GM03348 (cell line): Measurements from ENCODE around the gene KRTAP5-9.
"Not testable (repeated sequence)": the region's sequence is repeated elsewhere in the genome, so short reads cannot be mapped to it uniquely, and the experiment has no call there.

ENCODE experiments used
- DNase-seq: peaks from one replicate; pipeline ENCODE4 v3.0.0; 2012; ENCODE audit warnings: low spot score

The KRTAP5-9 gene

DNA sequence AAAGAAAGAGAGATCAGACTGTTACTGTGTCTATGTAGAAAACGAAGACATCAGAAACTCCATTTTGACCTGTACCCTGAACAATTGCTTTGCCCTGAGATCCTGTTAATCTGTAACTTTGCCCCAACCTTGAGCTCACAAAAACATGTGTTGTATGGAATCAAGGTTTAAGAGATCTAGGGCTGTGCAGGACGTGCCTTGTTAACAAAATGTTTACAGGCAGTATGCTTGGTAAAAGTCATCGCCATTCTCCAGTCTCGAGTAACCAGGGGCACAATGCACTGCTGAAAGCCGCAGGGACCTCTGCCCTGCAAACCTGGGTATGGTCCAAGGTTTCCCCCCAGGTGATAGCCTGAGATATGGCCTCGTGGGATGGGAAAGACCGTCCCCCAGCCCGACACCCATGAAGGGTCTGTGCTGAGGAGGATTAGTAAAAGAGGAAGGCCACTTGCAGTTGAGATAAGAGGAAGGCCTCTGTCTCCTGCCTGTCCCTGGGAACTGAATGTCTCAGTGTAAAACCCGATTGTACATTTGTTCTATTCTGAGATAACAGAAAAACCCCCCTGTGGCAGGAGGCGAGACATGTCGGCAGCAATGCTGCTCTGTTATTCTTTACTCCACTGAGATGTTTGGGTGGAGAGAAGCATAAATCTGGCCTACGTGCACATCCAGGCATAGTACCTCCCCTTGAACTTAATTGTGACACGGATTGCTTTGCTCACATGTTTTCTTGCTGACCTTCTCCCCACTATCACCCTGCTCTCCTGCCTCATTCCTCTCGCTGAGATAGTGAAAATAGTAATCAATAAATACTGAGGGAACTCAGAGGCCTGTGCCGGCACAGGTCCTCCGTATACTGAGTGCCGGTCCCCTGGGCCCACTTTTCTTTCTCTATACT, 13.3 kb upstream of the KRTAP5-9 start:
- DNase-seq, result not testable (repeated sequence)

DNA sequence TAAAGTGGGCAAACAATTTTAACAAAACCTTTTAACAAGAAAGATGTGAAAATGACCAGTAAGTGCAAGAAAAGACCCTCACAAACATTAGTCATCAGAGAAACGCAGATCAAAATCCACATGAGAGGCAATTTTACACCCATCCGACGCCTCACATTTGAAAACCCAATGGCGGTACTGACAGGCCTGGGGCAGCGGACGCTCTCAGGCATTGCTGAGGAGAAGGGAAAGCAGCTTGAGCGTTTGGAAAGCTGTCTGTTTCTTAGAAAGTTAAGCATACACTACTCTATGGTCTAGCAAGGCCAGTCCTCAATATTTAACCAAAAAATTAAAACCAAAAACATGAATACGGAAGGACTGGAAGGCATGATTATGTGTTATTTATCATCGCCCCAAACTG, 12.4 kb upstream of the KRTAP5-9 start:
- DNase-seq, result no peak

DNA sequence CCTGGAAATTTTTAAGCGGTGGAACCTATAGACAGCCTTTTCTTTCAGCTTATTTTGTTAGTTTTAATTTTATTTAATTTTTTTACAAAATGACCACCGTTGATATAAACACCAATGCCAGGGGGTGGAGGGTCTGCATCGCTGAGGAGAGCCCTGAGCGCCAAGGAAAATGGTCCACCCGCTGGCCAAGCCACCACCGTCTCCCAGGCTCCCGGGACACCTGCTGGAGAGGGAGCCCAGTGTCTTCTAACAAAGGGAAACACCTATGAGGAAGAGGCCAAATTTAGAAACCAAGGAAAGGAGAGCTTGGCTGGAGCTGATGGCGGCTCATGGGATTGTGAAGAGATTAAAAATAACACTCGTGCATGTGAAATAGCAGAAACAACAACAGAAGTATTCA, 10.7 kb upstream of the KRTAP5-9 start:
- DNase-seq, result no peak

DNA sequence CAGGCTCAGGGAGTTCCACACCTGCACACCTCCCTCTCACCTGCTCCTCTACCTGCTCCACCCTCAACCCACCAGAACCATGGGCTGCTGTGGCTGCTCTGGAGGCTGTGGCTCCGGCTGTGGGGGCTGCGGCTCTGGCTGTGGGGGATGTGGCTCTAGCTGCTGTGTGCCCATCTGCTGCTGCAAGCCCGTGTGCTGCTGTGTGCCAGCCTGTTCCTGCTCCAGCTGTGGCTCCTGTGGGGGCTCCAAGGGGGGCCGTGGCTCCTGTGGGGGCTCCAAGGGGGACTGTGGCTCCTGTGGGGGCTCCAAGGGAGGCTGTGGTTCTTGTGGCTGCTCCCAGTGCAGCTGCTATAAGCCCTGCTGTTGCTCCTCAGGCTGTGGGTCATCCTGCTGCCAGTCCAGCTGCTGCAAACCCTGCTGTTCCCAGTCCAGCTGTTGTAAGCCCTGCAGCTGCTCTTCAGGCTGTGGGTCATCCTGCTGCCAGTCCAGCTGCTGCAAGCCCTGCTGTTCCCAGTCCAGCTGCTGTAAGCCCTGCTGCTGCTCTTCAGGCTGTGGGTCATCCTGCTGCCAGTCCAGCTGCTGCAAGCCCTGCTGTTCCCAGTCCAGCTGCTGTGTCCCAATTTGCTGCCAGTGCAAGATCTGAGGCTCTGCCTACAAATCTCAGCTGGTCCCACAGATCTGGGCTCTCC, 10.1 kb upstream of the KRTAP5-9 start, which contains the start of gene KRTAP5-8:
TSS of gene KRTAP5-8 (plus strand) at position 49 of the 689 bp plus-strand sequence. CDS start at position 80, 31 bp downstream.
- not testable (repeated sequence) for DNase-seq

DNA sequence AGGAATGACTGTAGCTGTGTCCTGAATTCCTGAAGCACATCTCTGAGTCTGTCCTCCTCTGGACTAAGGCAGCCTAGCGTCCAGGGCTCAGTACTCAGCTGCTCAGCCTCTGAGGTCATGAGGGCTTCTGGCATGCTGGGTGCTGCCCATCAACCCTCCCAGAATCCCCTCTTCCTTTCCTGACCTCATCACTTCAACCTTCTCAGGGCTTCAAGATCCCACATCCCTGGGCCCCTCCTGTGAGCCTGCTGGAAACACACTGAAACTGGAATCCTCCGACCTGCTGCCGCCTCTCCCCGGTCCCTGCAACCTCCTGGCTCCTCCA, 9.6 kb upstream of the KRTAP5-9 start:
- DNase-seq, result no peak

DNA sequence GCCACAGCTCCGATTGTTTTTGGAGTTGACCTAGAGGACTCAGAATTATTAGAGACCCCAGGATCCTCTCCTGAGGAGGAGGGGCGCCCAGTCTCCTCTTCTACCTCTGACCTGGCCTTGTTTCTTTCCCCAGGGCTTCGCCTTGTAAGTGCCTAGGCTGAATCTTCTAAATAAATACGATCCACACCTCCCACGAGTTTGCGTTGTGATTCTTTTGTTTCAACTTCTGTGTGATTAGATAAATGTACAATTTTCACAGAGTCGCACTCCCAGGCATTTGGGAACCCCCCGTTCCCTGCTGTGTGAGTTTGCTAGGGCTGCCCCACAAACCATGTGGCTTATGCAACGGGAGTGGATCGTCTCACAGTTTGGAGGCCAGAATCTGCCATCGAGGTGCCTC, 9.2 kb upstream of the KRTAP5-9 start:
- DNase-seq, result no peak

DNA sequence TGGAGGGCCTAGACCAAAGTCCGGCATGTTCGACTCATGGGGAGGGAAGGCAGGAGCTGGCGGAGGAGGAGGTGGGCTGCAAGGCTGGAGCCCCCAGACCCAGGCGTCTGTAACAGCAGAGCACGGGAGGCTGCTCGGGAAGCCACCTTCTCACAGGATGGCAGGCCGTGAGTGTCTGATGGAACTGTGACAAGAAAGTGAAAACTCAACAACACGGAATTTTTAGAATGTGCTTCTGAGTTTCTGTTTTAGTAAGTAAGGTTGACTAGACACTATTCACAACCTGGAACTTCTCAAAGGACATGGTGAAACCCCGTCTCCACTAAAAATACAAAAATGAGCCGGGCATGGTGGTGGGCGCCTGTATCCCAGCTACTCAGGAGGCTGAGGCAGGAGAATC, 8.2 kb upstream of the KRTAP5-9 start:
- not testable (repeated sequence) for DNase-seq

DNA sequence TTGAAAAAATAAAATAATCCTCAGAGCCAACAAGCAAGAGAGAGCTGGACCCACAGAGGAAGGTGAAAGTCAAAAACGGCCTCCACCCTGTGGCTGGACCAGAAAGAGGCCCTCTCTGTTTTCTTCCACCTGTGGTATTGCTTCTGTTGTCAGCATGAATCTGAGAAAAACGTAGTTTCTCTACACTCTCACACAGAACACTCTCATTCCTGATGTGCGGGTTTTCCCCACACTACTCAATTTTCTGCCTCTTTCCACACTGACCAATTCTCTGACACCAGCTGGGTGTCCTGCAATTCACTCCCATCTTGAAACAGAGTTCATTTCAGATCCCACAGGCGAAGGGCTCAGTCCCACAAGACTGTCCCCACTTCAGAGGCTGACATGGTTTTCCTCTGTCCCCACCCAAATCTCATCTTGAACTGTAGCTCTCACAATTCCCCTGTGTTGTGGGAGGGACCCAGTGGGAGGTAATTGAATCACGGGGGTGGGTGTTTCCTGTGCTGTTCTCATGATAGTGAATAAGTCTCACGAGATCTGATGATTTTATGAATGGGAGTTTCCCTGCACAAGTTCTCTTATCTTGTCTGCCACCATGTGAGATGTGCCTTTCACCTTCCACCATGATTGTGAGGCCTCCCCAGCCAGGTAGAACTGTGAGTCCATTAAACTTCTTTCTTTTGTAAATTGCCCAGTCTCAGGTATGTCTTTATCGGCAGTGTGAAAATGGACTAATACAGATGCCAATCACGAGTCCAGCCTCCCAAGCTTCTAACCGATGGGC, 7.5 kb upstream of the KRTAP5-9 start:
- DNase-seq, result not testable (repeated sequence)

DNA sequence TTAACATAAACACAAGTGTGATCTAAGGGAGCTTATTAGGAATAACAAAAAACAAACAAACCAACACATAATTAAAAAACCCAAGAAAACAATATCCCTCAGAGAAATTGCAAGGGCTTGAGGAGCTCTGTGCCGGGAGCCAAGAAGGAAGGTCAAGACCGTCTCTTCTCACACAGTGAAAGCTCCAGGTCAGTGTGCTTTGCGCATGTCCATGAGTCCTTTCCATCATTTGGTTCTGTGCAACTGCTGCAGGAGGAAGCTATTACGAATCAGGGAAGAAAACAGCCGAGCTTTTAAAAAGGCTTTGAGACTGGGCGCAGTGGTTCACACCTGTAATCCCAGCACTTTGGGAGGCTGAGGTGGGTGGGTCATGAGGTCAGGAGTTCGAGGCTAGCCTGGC, 5.8 kb upstream of the KRTAP5-9 start:
- DNase-seq, result no peak

DNA sequence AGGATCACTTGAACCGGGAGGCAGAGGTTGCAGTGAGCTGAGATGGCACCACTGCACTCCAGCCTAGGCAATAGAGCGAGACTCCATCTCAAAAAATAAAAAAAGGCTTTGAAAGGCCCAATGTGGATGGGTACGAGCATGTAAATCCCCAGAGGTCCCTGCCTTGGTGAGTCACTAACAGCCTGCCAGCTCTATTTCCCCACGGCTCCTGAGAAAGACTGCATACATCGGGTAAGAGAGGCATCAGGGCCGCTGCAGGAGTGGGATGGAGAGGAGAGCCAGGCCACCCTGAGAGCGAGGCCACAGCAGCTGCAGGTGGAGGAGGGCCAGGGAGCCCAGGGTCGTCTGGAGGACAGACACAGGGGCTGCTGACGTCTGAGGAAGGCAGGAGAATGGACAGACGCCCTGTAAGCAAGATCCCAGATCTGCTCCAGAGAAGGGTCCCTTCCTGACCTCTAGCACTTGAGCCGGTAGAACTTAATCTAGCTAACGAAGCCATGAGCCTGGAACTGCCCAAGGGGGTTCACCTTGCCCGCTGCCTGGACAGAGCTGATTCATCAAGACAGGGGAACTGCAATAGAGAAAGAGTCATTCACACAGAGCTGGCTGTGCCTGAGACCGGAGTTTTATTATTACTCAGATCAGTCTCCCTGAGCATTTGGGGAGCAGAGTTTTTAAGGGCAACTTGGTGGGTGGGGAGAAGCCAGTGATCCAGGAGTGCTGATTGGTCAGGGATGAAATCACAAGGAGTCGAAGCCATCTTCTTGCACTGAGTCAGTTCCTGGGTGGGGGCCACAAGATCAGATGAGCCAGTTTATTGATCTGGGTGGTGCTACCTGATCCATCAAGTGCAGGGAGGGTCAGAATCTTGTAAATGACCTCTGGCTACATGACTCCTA, 5.1 kb upstream of the KRTAP5-9 start:
- no peak for DNase-seq

DNA sequence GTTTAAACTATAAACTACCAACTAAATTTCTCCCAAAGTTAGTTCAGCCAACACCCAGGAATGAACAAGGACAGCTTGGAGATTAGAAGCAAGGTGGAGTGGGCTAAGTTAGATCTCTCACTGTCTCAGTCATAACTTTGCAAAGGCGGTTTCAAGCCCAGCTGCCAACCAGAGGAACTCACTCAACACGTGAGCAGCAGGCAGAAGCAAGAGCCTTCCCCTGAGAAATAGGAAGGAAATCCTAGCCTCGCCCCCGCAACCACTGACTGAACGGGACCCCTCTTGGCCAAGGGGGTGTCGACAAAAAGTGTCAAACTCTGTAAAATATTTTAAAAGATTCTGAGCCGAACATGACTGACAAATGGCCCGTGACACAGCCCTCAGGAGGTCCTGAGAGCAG, 4.4 kb upstream of the KRTAP5-9 start:
- DNase-seq, result no peak

DNA sequence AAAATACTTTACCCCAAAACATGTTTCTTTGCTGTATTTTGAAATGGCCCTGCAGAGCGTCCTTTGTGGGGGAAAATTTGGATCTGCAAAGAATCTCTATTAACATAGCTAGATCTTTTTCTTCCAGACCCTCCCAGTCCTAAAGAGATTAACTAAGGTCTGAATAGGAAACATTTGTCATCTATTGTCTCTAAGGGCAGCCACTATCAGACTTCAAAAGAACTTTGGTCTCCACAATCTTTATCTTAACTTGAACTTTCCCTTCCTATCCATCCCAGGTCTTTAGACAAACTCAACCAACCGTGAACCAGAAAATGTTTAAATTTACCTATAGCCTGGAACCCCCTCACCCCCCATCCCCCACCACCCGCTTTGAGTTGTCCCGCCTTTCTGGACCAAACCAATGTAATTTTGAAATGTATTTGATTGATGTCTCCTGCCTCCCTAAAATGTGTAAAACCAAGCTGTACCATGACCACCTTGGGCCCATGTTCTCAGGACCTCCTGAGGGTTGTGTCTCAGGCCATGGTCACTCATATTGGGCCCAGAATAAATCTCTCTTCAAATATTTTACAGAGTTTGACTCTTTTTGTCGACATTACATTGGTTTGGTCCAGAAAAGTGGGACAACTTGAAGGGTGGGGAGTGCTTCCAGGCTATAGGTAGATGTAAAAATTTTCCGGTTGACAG, 3.5 kb upstream of the KRTAP5-9 start:
- DNase-seq, result no peak

DNA sequence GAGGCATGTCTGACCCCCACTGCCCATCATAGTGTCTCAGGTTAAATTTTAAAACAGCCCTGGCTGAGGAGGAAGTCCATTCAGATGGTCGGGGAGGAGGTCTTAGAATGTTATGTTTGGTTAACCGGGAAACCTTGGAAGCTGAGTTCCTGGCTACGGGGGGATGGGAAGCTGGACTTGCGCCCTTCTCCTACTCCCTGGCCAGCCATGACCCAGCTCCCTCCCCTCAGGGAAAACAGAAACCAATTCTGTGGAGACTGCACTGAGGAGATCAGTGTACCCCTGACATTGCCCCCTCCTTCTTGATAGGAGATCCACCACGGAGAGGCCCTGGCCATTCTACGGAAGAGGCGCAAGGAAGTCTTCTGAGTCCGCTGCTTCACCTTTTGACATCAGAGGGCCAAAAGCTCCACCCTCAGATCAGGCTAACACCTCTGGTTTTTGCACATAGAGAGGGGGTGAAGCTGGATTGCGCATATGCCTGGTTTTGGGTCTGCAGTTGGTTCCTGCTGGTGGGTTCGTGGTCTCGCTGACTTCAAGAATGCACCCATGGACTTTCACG, 2.7 kb upstream of the KRTAP5-9 start:
- no peak for DNase-seq

DNA sequence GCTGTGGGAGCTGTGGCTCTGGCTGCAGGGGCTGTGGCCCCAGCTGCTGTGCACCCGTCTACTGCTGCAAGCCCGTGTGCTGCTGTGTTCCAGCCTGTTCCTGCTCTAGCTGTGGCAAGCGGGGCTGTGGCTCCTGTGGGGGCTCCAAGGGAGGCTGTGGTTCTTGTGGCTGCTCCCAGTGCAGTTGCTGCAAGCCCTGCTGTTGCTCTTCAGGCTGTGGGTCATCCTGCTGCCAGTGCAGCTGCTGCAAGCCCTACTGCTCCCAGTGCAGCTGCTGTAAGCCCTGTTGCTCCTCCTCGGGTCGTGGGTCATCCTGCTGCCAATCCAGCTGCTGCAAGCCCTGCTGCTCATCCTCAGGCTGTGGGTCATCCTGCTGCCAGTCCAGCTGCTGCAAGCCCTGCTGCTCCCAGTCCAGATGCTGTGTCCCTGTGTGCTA, 514 bp downstream of the KRTAP5-9 start:
- DNase-seq, result no peak

DNA sequence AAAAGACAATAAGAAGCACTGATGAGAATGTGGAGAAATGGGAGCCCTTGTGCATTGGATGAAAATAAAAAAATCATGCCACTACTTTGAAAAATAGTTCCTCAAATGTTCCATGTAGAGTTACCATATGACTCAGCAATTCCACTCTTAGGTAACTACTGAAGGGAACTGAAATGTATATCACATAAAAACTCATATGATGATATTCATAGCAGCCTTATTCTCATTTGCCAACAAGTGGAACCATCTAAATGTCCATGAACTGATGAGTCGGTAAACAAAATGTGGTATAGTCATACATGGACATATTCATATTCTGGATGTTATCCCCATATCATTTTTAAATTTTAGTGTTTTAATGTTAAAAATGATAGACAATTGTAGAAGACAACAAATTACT, 3.5 kb downstream of the KRTAP5-9 start:
- no peak for DNase-seq

DNA sequence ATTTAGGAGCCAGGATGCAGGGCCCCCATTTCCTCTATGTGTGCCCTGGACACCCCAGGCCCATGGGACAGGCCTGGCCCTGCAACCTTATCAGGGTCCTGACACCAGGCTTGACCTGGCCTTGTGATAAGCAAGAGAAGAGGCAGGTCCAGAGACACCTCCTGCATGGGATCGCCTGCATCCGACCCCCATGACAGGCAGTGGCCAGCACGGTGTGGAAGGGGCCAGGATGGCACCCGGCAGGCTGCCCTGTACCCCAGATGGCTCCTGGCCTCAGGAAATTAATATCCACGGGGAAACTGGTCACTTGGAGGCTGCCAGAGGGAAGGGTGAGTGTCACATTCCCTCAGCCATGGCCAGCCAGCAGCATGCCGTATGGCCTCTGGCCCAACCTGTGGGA, 6.8 kb downstream of the KRTAP5-9 start:
- DNase-seq, result no peak

DNA sequence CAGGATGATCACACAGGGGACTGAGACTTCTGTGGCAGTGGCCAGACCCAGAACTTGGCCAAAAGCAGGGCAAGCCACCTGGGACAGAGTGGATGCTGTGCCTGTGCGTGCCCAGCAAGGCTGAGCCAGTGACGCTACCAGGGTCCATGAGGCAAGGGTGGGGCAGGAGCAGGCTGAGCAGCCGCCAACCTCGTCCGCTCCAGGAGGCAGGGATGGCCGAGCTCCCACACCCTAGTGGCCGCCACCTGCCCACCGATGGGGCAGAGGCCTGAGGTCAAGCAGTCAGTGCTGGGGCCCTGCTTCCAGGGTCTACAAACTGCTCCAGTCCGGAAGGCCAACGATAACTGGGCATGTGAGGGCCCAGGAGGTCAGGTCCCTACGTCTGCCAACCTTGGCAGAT, 7.3 kb downstream of the KRTAP5-9 start:
- no peak for DNase-seq

DNA sequence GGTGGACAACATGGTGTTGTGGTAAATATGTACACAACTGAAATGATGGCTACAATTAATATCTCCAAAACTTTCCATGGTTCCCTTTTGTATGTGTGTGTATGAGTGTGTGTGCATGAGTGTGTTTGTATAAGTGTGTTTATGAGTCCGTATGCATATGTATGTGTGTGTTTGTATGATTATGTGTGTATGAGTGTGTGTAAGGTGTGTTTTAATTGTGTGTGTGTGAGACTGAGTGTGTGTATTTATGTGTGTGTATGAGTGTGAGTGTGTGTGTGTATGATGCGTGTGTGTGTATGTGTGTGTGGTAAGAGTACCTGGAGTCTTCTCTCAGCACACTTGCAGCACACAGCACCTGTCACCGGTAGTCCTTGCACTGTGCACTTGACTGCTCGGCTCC, 7.8 kb downstream of the KRTAP5-9 start:
- no peak for DNase-seq

DNA sequence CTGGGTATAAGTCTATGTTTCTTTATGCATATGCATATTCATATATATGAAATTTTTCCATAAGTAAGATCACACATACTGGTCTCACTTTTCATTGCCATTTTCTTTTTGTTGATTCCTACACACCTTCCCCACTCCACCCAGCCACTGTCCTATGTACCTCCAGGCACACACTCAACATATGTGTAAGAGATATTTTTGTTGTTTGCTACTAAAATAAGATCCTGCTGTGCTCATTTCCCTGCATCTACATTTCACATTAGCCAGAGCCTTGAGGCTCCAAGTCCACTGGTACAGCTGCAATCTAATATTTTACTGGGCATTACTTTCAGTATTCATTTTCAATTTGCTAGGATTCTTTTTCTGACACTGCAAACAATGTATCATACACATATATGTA, 9.0 kb downstream of the KRTAP5-9 start:
- no peak for DNase-seq

DNA sequence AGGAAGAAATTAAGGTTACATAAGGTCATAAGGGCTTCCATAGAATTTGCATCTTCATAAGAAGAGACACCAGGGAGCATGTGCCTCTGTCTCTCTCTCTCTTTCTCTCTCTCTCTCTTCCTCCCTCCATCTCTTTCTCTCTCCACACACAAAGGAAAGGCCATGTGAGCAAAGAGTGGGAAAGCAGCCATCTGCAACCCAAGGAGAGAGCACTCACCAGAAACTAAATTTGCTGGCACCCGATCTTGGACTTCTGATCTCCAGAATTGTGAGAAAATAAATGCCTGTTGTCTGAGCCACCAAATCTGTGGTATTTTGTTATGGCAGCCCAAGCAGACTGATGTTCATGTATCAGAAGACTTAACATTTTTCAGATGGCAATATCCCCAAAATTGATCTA, 10.8 kb downstream of the KRTAP5-9 start:
- DNase-seq, result no peak

DNA sequence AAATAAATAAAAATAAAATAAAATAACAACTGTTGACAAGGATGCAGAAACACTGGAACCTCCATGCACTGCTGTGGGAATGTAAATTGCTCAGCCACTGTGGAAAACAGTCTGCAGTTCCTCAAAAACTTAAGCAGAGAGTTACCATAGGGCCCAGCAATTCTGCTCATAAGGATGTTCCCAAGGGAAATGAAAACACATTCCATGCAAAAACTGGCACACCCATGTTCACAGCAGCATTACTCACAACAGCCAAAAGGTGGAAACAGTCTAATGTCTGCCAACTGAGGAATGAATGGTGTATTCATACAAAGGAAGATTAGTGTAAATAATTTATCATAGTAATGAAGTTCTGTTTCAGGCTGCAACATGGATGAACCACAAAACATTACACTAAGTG, 13.9 kb downstream of the KRTAP5-9 start:
- no peak for DNase-seq
